IPS-18a (cell line): ENCODE measurements around the gene DZIP1.
"Not testable (repeated sequence)": the region's sequence is repeated elsewhere in the genome, so short reads cannot be mapped to it uniquely, and the experiment has no call there.

Experiments
- H3K27ac ChIP-seq: one replicate; pipeline ENCODE4 v1.5.1; 2013; ENCODE audit warnings: low read length
- H3K27me3 ChIP-seq: one replicate; pipeline ENCODE4 v1.6.1; 2013; ENCODE audit warnings: mild to moderate bottlenecking, low read length; ENCODE audit not compliant: control insufficient read depth, insufficient read depth
- H3K36me3 ChIP-seq: one replicate; pipeline ENCODE4 v1.6.1; 2013; ENCODE audit warnings: low read depth, low read length; ENCODE audit not compliant: control insufficient read depth
- H3K4me1 ChIP-seq: one replicate; pipeline ENCODE4 v1.6.1; 2013; ENCODE audit warnings: low read depth, low read length; ENCODE audit not compliant: control insufficient read depth
- H3K4me3 ChIP-seq: one replicate; pipeline ENCODE4 v1.5.1; 2013; ENCODE audit warnings: low read length
- H3K9ac ChIP-seq: one replicate; pipeline ENCODE4 v1.6.1; 2013; ENCODE audit warnings: mild to moderate bottlenecking, low read length, moderate library complexity
- H3K9me3 ChIP-seq: one replicate; pipeline ENCODE4 v1.6.1; 2013; ENCODE audit warnings: low read depth, low read length; ENCODE audit not compliant: control insufficient read depth

Gene DZIP1

GRCh38 chr13:95644601-95645052 is at the start of gene DZIP1:
Gene DZIP1 (minus strand): TSS chr13:95644706. CDS start chr13:95642029, 2,677 bp downstream.
- peaks cover 12% of the 10 kb centered on the region for H3K36me3 ChIP-seq
- peak within 1 kb of the TSS; percentile 85 for H3K9ac ChIP-seq
- H3K9me3 ChIP-seq = no peaks in the 10 kb centered on the region
- no peaks in the 10 kb centered on the region for H3K27me3 ChIP-seq
- H3K4me3 ChIP-seq = peak within 1 kb of the TSS; percentile 76
- peaks cover 8% of the 10 kb centered on the region for H3K4me1 ChIP-seq
- H3K27ac ChIP-seq = no peak within 1 kb of the TSS

- not testable (repeated sequence) for H3K27ac ChIP-seq, H3K9me3 ChIP-seq, H3K36me3 ChIP-seq, H3K9ac ChIP-seq, H3K4me1 ChIP-seq, H3K4me3 ChIP-seq, H3K27me3 ChIP-seq
Measured at GRCh38 chr13:95690986-95691385, 46.5 kb upstream of the DZIP1 start.

GRCh38 chr13:95689582-95689926 is 45.0 kb upstream of the DZIP1 start:
- no peak overlapping the region for H3K9ac ChIP-seq
- no peak overlapping the region for H3K4me3 ChIP-seq
- H3K9me3 ChIP-seq = no peaks in the 10 kb centered on the region
- H3K4me1 ChIP-seq = peaks cover 1% of the 10 kb centered on the region
- no peak overlapping the region for H3K27ac ChIP-seq
- H3K36me3 ChIP-seq = no peaks in the 10 kb centered on the region
- no peaks in the 10 kb centered on the region for H3K27me3 ChIP-seq

- H3K27ac ChIP-seq, H3K4me1 ChIP-seq, H3K4me3 ChIP-seq, H3K36me3 ChIP-seq, H3K9ac ChIP-seq, H3K9me3 ChIP-seq, H3K27me3 ChIP-seq: not testable (repeated sequence)
Measured at GRCh38 chr13:95684960-95685359, 40.5 kb upstream of the DZIP1 start.

- no peak overlapping the region for H3K4me3 ChIP-seq
- H3K36me3 ChIP-seq = no peaks in the 10 kb centered on the region
- peaks cover 6% of the 10 kb centered on the region for H3K4me1 ChIP-seq
- no peak overlapping the region for H3K9ac ChIP-seq
- no peaks in the 10 kb centered on the region for H3K9me3 ChIP-seq
- H3K27ac ChIP-seq = no peak overlapping the region
- no peaks in the 10 kb centered on the region for H3K27me3 ChIP-seq
Measured at GRCh38 chr13:95684418-95684817, 39.9 kb upstream of the DZIP1 start.

GRCh38 chr13:95679722-95680121 is 35.2 kb upstream of the DZIP1 start:
- no peak overlapping the region for H3K4me3 ChIP-seq
- no peaks in the 10 kb centered on the region for H3K9me3 ChIP-seq
- H3K36me3 ChIP-seq = no peaks in the 10 kb centered on the region
- H3K4me1 ChIP-seq = peaks cover 28% of the 10 kb centered on the region
- H3K27ac ChIP-seq = no peak overlapping the region
- H3K27me3 ChIP-seq = peaks cover 13% of the 10 kb centered on the region
- H3K9ac ChIP-seq = no peak overlapping the region

GRCh38 chr13:95678967-95679366 is 34.5 kb upstream of the DZIP1 start:
- Histone ChIP-seq H3K9ac (no peak overlapping the region), H3K27ac (no peak overlapping the region), H3K36me3 (no peaks in the 10 kb centered on the region), H3K4me3 (no peak overlapping the region), H3K4me1 (peaks cover 21% of the 10 kb centered on the region), H3K9me3 (no peaks in the 10 kb centered on the region), H3K27me3 (peaks cover 13% of the 10 kb centered on the region)

- Histone ChIP-seq H3K4me1 (peaks cover 21% of the 10 kb centered on the region), H3K9me3 (no peaks in the 10 kb centered on the region), H3K9ac (peak overlapping the region; percentile 55), H3K36me3 (no peaks in the 10 kb centered on the region), H3K4me3 (peak overlapping the region; percentile 97), H3K27me3 (peaks cover 13% of the 10 kb centered on the region), H3K27ac (no peak overlapping the region)
Measured at GRCh38 chr13:95677564-95678266, 33.2 kb upstream of the DZIP1 start.

- Histone ChIP-seq H3K27ac (peak within 1 kb of the TSS; percentile 56), H3K4me1 (peaks cover 21% of the 10 kb centered on the region), H3K9me3 (no peaks in the 10 kb centered on the region), H3K4me3 (peak within 1 kb of the TSS; percentile 97), H3K9ac (peak within 1 kb of the TSS; percentile 79), H3K36me3 (no peaks in the 10 kb centered on the region), H3K27me3 (peaks cover 13% of the 10 kb centered on the region)
Measured at GRCh38 chr13:95676762-95677563, 32.5 kb upstream of the DZIP1 start, which contains the start of gene DNAJC3. Gene DNAJC3 (plus strand): TSS chr13:95677139. CDS start chr13:95677256, 117 bp downstream.

- peaks cover 21% of the 10 kb centered on the region for H3K4me1 ChIP-seq
- H3K27ac ChIP-seq = peak overlapping the region; percentile 56
- H3K27me3 ChIP-seq = peaks cover 13% of the 10 kb centered on the region
- H3K4me3 ChIP-seq = peak overlapping the region; percentile 97
- no peaks in the 10 kb centered on the region for H3K36me3 ChIP-seq
- H3K9ac ChIP-seq = peak overlapping the region; percentile 79
- H3K9me3 ChIP-seq = no peaks in the 10 kb centered on the region
Measured at GRCh38 chr13:95676105-95676761, 31.7 kb upstream of the DZIP1 start.

GRCh38 chr13:95671597-95671996 is 27.1 kb upstream of the DZIP1 start:
- Histone ChIP-seq H3K27me3 (no peaks in the 10 kb centered on the region), H3K27ac (no peak overlapping the region), H3K4me1 (peaks cover 12% of the 10 kb centered on the region), H3K4me3 (no peak overlapping the region), H3K9me3 (peaks cover 8% of the 10 kb centered on the region), H3K9ac (no peak overlapping the region), H3K36me3 (no peaks in the 10 kb centered on the region)
